ENCODE data around the gene MROH9.

The MROH9 gene

GRCh38 chr1:171081314-171081753 is 146.0 kb downstream of the MROH9 start:
- no peak for DNase-seq

DNA sequence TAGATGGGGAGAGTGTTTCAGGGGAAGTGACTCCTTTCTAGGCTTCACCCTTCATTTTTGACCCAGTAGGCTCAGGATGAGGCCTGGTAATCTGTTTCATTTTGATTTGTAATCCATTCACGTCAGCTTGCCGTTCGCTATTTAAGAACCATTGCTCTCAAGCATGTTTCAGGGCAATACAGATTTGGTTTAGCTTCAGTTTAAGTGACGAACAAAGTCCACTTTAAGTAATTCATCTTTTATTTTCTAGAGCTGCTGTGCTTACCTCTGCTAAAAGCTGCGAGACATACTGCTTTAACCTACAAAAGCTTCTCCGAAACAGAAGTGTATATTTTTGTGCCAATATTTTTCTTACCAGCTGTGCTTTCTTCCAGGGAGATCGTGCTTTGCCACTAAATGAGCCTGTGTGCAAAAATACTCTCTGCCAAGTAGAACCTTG is 146.4 kb downstream of the MROH9 start:
- peak in 9 of 56 donors; percentile 0 to 25 (median 3) for DNase-seq

DNA sequence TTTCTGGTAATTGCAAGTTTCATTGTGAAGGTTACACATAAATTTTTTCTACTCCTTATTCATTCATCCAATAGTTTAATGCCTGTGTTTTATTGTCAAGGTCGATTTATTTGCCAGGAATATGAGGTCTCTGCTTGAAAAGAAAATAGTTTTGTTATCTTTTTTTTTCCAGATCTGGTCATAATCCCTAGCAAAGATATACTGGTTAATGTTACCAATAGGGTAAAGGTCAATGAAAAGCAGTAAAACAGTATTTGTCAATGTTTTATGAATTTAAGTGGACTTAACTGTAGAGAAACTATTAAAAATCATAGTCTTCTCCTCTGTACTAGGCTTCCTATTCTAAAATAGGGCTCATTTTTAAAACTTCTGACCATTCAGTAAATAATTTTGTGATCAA is 147.3 kb downstream of the MROH9 start:
- no peak for DNase-seq

GRCh38 chr1:171083222-171083621 is 147.9 kb downstream of the MROH9 start:
- no peak for DNase-seq

DNA sequence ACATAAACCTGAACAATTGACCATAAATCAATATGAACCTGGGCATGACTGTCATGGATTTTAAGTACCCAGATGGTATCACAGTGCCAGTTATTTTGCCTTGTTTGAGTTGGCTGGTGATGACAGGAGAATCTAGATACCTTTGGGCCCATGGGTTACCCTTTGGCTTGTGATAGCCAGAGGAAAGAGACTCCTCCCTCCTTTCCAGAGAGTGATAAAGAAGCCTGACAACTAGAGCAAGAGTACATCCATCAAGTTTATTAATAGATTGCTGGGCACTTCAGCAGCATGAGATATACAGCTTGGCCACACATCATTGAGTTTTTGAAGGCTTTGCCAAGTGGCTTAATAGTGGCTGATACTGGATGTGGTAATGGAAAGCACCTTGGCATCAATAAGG is 148.8 kb downstream of the MROH9 start:
- DNase-seq = no peak

DNA sequence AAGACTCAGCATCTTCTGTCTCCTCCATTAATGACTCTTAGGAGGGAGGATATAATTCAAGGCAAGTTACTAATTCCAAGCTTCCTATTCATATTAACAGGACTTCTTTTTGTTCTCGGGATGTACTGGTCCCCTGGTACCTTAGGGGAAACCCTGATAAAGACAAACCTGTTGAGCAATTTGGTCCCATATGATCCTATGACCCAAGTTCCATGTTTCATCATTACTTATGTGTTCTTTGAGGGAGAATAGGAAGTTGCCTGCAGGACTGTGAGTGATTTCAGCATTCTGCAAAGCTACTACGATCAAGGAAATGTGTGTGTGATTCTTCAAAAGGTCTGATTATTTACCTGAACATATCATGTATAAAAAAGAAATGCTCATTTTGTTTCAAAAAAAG is 149.5 kb downstream of the MROH9 start:
- DNase-seq = no peak

DNA sequence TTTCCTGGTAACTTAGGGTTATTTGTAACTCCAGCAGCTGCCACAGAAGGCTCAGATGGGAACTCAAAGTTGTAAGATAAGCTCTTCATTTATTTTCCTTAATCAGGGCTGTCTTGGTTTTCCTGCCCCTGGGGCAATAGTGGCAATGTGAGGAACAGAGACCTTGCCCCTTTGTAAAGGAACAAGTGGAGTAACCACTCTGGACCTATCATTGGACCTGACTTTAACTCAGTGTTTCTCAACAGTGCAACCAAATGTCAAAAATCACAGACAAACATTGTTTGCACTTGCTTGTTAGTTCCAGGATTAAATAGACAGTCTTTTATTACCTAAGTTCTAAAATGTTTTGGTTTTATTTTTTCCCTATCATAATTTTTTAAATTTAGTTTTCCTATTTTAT is 152.6 kb downstream of the MROH9 start:
- no peak for DNase-seq

DNA sequence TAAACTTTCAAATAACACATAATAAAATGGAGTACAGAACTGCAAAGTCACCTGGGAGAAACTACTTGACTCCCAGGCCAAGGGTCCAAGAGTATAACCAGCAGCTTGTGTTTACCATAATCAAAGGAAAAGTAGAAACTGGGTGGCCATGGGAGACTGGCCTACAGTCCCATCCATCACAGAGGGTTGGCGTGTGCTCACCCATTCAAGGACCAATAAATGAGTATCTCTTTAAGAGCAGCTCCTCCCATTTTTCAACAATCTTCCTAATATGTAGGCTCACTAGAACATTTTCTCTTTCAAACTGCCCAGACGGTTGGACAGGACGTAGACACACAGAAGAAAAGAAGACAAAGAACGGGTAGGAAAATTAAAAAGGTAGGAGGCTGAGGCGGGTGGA is 155.3 kb downstream of the MROH9 start, which contains the start of gene FMO3:
TSS of gene FMO3 (plus strand) at position 302 of the 400 bp plus-strand sequence. CDS start 1,754 bp downstream, outside the sequence.
- no peak for DNase-seq

DNA sequence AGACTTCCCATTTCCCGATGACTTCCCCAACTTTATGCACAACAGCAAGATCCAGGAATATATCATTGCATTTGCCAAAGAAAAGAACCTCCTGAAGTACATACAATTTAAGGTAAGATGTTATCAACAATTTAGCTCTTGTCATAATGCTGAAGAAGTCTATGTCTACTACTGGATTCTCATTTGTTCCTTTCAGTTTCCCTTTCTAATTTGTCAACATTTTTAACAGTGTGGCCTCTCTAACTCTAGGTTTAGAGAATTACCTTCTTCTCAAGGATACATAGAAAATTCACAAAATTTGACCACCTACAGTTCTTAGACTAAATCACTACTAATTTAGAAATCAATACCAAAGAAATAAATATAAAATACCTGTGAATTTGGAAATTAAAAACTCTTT is 168.5 kb downstream of the MROH9 start:
- DNase-seq = no peak

DNA sequence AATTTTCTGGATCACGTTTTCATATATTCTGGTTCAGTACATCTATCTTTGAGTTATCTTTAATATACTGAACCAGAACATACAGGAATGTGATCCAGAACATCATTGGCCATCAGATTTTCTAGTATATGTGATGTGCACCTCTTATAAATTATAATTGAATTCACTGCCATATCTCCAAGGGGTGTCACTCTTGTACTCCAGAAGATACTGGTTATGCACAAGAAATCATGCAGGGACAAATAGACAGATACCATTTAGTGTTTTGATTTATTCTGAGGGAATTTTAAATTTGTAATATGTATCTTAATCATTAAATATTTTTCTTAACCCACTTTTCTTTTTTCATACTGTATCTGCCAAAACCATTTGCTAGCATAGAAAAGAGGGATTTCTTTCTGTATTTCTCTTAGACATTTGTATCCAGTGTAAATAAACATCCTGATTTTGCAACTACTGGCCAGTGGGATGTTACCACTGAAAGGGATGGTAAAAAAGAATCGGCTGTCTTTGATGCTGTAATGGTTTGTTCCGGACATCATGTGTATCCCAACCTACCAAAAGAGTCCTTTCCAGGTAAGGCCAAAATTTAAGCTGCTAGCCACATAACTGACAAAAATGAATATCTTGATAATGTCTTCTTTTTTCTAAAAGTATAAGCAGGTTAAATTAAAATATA is 172.1 kb downstream of the MROH9 start:
- no peak for DNase-seq

DNA sequence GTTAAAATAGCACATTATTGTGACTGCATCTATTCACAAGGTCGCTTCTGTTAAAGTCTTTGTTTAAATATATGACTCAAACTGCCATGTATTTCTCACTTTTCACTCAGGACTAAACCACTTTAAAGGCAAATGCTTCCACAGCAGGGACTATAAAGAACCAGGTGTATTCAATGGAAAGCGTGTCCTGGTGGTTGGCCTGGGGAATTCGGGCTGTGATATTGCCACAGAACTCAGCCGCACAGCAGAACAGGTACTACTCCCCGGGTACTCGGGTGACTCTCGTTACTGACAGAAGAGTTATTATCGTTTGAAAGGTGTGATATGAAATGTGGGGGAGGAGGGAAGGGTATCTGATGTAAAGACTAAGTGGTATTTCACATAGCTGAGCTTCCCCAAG is 172.6 kb downstream of the MROH9 start:
- DNase-seq = no peak

GRCh38 chr1:171109966-171110365 is 174.6 kb downstream of the MROH9 start:
- DNase-seq = no peak

- no peak for DNase-seq
These were observed 175.4 kb downstream of the MROH9 start for GRCh38 chr1:171110621-171111326.

GRCh38 chr1:171112119-171112518 is 176.8 kb downstream of the MROH9 start:
- no peak for DNase-seq

GRCh38 chr1:171113382-171113781 is 178.0 kb downstream of the MROH9 start:
- no peak for DNase-seq

Measured in nucleus accumbens (tissue), 56 donors.